ENCODE data around the gene RUNX3.

Gene RUNX3

GRCh38 chr1:24945354-24946326, 15.6 kb upstream of the RUNX3 start:
- no peak for DNase-seq

- no peak for DNase-seq
Measured at GRCh38 chr1:24944318-24944717, 14.2 kb upstream of the RUNX3 start.

- no peak for DNase-seq
Measured at GRCh38 chr1:24942789-24943188, 12.7 kb upstream of the RUNX3 start.

GRCh38 chr1:24941564-24941963, 11.5 kb upstream of the RUNX3 start:
- no peak for DNase-seq

GRCh38 chr1:24940231-24940630, 10.2 kb upstream of the RUNX3 start:
- no peak for DNase-seq

- DNase-seq = no peak
Measured at GRCh38 chr1:24939675-24940193, 9.7 kb upstream of the RUNX3 start.

GRCh38 chr1:24939040-24939674, 9.1 kb upstream of the RUNX3 start:
- DNase-seq = no peak

GRCh38 chr1:24938276-24938675, 8.2 kb upstream of the RUNX3 start:
- no peak for DNase-seq

- no peak for DNase-seq
Measured at GRCh38 chr1:24936684-24937083, 6.6 kb upstream of the RUNX3 start.

GRCh38 chr1:24935615-24936484, 5.8 kb upstream of the RUNX3 start:
- no peak for DNase-seq

GRCh38 chr1:24935196-24935526, 5.1 kb upstream of the RUNX3 start:
- DNase-seq = no peak

GRCh38 chr1:24934310-24935195, 4.5 kb upstream of the RUNX3 start:
- DNase-seq = no peak

- no peak for DNase-seq
Measured at GRCh38 chr1:24933468-24933867, 3.4 kb upstream of the RUNX3 start.

- no peak for DNase-seq
Measured at GRCh38 chr1:24932725-24933294, 2.7 kb upstream of the RUNX3 start.

GRCh38 chr1:24932284-24932683, 2.2 kb upstream of the RUNX3 start:
- DNase-seq = no peak

GRCh38 chr1:24931468-24932231, 1.6 kb upstream of the RUNX3 start:
- DNase-seq = no peak

GRCh38 chr1:24931146-24931467, 1.0 kb upstream of the RUNX3 start:
- DNase-seq = no peak

- no peak for DNase-seq
Measured at GRCh38 chr1:24929398-24930259, 447 bp downstream of the RUNX3 start.

- no peak for DNase-seq
Measured at GRCh38 chr1:24928689-24929397, 1.2 kb downstream of the RUNX3 start.

Measured in GDM1 (cell line).